ENCODE data around the gene UNC5A.
"Not testable (repeated sequence)": the region's sequence is repeated elsewhere in the genome, so short reads cannot be mapped to it uniquely, and the experiment has no call there.

UNC5A gene

GRCh38 chr5:176863765-176864098, 53.4 kb downstream of the UNC5A start:
- no peak for DNase-seq (ENCODE audit: low read depth, low spot score)

- DNase-seq (ENCODE audit: low read depth, low spot score) = no peak
These were observed 54.4 kb downstream of the UNC5A start for GRCh38 chr5:176864755-176865154.

DNA sequence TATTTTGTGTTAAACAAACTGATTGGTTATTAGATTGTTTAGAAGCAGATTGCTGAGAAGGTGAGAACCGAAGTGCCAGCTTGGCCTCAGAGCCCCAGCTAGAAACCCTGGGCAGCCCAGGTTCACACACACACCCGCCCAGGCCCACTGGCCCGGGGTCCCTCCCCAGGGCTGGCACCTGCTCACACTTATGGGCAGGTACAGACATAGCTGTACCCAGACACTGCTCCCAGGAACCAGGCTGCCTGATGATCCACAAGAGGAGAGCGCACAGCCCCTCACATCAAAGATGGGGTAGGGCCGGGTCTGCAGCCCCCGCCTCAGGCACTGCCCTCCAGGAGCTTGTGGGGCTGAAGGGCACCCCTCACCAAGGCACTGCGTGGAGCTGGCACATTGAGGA, 55.6 kb downstream of the UNC5A start:
- DNase-seq (ENCODE audit: low read depth, low spot score) = no peak

- DNase-seq (ENCODE audit: low read depth, low spot score) = no peak
These were observed 56.5 kb downstream of the UNC5A start for GRCh38 chr5:176866707-176867310.

DNA sequence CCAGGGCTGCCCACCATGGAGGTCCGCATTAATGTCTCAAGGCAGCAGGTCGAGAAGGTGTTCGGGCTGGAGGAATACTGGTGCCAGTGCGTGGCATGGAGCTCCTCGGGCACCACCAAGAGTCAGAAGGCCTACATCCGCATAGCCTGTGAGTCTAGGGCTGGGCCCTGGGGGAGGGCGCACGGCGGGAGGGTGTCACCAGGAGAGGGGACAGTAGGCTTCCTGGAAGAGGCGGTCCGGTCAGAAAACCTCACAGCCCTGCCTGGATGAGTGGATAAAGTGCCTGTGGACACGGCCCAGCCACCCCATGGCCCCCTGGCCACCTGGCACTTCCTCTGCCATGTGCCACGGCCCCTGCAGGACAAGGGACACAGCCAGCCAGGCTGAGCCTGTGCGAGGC, 57.8 kb downstream of the UNC5A start:
- no peak for DNase-seq (ENCODE audit: low read depth, low spot score)

GRCh38 chr5:176868731-176869130, 58.4 kb downstream of the UNC5A start:
- no peak for DNase-seq (ENCODE audit: low read depth, low spot score)

DNA sequence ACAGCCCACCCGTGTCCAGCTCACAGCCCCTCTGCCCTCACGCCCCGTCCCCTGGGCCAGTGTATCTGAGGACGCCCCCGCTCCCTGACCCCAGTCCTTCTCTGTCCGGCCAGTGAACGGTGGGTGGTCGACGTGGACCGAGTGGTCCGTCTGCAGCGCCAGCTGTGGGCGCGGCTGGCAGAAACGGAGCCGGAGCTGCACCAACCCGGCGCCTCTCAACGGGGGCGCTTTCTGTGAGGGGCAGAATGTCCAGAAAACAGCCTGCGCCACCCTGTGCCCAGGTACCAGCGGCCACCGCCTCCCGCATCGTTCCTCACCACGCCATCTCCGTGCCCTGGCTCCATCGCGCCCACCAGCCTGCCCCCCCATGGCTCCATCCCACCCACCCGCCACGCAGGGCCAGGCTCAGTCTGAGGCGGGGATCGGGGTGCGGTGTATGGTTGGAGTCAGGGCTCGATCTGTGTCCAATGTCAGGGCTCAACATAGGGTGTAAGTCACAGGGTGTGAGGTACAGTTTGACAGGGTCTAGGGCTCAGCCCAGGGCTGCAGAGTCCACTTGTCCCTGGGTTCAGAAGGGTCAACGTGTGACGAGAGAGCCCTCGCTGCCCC, 59.2 kb downstream of the UNC5A start:
- DNase-seq (ENCODE audit: low read depth, low spot score) = no peak

DNA sequence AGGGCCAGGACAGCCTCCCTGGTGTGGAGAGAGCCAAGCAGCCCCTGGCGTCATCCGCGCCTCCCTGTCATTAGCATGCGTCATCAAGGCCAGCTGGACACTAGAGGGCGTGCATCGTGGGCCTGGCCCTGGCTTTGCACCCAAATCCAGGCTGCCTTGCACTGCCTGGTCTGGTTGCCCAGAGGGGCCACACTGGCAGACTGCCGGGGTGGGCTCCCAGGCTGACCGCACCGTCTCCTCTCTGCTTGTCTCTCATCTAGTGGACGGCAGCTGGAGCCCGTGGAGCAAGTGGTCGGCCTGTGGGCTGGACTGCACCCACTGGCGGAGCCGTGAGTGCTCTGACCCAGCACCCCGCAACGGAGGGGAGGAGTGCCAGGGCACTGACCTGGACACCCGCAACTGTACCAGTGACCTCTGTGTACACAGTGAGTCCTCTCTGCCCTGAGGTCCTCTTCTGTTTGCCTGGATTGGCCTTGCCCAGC, 59.8 kb downstream of the UNC5A start:
- DNase-seq (ENCODE audit: low read depth, low spot score) = no peak

- DNase-seq (ENCODE audit: low read depth, low spot score) = not testable (repeated sequence)
These were observed 60.3 kb downstream of the UNC5A start for GRCh38 chr5:176870644-176871043.

DNA sequence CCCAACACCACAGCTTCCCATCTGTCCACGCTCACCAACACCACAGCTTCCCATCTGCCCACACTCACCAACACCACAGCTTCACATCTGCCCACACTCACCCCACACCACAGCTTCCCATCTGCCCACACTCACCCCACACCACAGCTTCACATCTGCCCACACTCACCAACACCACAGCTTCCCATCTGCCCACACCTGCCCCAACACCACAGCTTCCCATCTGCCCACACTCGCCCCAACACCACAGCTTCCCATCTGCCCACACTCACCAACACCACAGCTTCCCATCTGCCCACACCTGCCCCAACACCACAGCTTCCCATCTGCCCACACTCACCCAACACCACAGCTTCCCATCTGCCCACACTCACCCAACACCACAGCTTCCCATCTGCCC, 62.2 kb downstream of the UNC5A start:
- not testable (repeated sequence) for DNase-seq (ENCODE audit: low read depth, low spot score)

DNA sequence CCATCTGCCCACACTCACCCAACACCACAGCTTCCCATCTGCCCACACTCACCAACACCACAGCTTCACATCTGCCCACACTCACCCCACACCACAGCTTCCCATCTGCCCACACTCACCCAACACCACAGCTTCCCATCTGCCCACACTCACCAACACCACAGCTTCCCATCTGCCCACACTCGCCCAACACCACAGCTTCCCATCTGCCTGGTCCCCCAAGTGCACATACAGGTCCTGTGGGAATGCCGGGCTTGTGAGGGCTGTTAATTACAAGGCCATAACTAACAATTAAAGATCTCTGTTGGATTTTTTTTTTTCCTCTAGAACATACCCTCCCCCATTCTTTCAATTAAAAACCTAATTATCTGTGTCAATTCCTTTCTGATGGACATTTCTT, 62.7 kb downstream of the UNC5A start:
- not testable (repeated sequence) for DNase-seq (ENCODE audit: low read depth, low spot score)

- DNase-seq (ENCODE audit: low read depth, low spot score) = no peak
These were observed 63.3 kb downstream of the UNC5A start for GRCh38 chr5:176873541-176874172.

DNA sequence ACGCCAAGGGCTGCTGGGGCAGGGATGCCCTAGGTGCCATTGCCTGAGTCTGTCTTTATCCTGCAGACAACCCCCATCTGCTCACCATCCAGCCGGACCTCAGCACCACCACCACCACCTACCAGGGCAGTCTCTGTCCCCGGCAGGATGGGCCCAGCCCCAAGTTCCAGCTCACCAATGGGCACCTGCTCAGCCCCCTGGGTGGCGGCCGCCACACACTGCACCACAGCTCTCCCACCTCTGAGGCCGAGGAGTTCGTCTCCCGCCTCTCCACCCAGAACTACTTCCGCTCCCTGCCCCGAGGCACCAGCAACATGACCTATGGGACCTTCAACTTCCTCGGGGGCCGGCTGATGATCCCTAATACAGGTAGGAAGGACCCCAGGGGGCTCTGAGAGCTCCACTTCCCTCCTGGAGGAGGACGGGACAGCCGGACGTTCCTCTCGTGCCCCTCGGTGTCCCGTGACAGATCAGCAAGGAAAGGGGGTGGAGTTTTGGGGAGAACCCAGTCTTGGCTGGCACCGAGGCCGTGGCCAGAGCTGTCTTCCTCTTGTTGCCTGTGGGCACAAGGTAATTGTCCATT, 63.9 kb downstream of the UNC5A start:
- no peak for DNase-seq (ENCODE audit: low read depth, low spot score)

DNA sequence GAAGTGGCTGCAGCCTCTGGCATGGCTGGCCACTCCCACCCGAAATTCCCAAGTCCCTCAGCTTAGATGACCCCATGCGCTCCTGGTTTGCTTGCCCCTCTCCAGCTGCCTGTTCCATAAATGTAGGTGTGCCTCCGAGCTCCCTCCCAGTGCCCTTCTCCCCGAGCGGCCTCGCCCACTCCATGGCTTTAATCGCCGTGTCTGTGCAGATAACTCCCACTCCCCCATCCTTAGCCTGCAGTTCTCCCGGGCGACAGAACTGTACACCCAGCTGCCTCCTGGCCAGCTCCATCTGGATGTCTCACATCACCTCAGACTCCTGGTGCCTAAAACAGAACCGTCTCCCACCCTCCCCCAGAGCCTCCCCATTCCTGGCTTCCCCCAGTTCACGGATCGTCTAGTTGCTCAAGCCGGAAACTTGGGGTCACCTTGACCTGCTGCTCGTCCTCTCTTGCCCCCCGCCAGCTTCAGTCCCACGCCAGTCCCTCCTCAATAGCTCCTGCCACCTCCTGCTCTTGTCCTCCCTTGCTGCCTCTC, 64.7 kb downstream of the UNC5A start:
- DNase-seq (ENCODE audit: low read depth, low spot score) = no peak

- DNase-seq (ENCODE audit: low read depth, low spot score) = no peak
These were observed 65.6 kb downstream of the UNC5A start for GRCh38 chr5:176875783-176876505.

GRCh38 chr5:176876506-176877431, 66.4 kb downstream of the UNC5A start:
- no peak for DNase-seq (ENCODE audit: low read depth, low spot score)

DNA sequence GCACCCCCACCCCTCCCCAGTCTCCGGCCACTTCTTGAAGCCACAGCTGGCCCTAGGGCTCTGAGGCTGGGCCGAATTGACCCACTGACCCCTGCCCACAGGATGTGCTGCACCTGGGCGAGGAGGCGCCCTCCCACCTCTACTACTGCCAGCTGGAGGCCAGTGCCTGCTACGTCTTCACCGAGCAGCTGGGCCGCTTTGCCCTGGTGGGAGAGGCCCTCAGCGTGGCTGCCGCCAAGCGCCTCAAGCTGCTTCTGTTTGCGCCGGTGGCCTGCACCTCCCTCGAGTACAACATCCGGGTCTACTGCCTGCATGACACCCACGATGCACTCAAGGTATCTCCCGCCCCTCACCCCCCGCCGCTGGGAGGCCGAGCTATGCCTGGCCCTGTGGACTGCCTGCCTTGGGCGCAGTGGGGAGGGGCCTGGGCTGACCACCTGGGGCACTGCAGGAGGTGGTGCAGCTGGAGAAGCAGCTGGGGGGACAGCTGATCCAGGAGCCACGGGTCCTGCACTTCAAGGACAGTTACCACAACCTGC, 67.5 kb downstream of the UNC5A start:
- no peak for DNase-seq (ENCODE audit: low read depth, low spot score)

DNA sequence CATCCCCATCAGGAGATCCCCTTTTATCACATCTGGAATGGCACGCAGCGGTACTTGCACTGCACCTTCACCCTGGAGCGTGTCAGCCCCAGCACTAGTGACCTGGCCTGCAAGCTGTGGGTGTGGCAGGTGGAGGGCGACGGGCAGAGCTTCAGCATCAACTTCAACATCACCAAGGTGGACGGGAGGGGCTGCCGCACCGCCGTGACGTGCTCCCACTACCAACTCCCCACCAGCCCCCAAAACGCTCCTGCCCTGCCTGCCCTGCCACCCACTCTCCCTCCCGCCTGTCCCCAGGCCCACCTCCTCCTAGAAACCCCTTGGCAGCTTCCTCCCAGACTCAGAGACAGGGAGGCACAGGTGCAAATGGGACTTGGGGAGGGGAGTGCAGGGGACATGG, 68.1 kb downstream of the UNC5A start:
- no peak for DNase-seq (ENCODE audit: low read depth, low spot score)

- no peak for DNase-seq (ENCODE audit: low read depth, low spot score)
These were observed 68.7 kb downstream of the UNC5A start for GRCh38 chr5:176878906-176879662.

Data from activated CD4-positive, CD25-positive, alpha-beta regulatory T cell treated with anti-CD3 and anti-CD28 coated beads, Interleukin-2, amount 50 U/mL, for 16 hours (primary cell).